Activated T-helper 2 cell treated with anti-CD3 and anti-CD28 coated beads, Interferon-gamma antibody, Interleukin-2, Interleukin-4, amounts not matched to agents 10 μg/mL and 5 μg/mL and 100 μg/mL, durations not matched to agents 14 hours and 24 hours and 36 hours (primary cell): ENCODE data around the gene OAF. TPM values are rescaled to one million over a fixed set of nuclear protein-coding genes. Genes with fewer than 3 reads are reported as not detected.

ENCODE experiments used
- DNase-seq: peaks from one replicate; pipeline ENCODE4 v3.0.0; 2021; ENCODE audit warnings: low spot score
- H3K27ac Mint-ChIP-seq: one replicate; pipeline ENCODE4 v1.8.0; 2021; ENCODE audit warnings: mixed read lengths
- H3K27me3 Mint-ChIP-seq: one replicate; pipeline ENCODE4 v1.8.0; 2021; ENCODE audit warnings: low read depth, mixed read lengths
- H3K36me3 Mint-ChIP-seq: one replicate; pipeline ENCODE4 v1.8.0; 2021; ENCODE audit warnings: low read depth, mixed read lengths
- H3K4me1 Mint-ChIP-seq: one replicate; pipeline ENCODE4 v1.8.0; 2021; ENCODE audit warnings: low read depth, mixed read lengths
- H3K4me3 Mint-ChIP-seq: one replicate; pipeline ENCODE4 v1.8.0; 2021; ENCODE audit warnings: low read depth, mild to moderate bottlenecking, moderate library complexity, mixed read lengths
- H3K9me3 Mint-ChIP-seq: one replicate; pipeline ENCODE4 v1.8.0; 2021; ENCODE audit warnings: mixed read lengths
- intact Hi-C: fragments of 100-400 bp; cut with micrococcal nuclease; formaldehyde crosslinking; loops from one replicate; pipeline ENCODE4 v1.15.1; 2023
- total RNA-seq: library from RNA; stranded (reverse); gene quantifications from 2 replicates; pipeline ENCODE4 v1.2.3, GENCODE V29; 2022

Gene OAF
- total RNA-seq, 1 donor from 2014 or later, result 2.9 TPM

GRCh38 chr11:120236169-120237107, 25.6 kb downstream of the OAF start:
- Mint-ChIP-seq H3K27me3 (peaks cover 55% of the 10 kb centered on the region), H3K9me3 (no peaks in the 10 kb centered on the region), H3K4me3 (no peak overlapping the region), H3K27ac (no peak overlapping the region), H3K4me1 (no peaks in the 10 kb centered on the region), H3K36me3 (no peaks in the 10 kb centered on the region)
- no peak for DNase-seq
- intact Hi-C loops, result no loop called here

GRCh38 chr11:120238968-120239620, 28.3 kb downstream of the OAF start:
- H3K4me3 Mint-ChIP-seq, result no peak overlapping the region
- H3K9me3 Mint-ChIP-seq, result no peaks in the 10 kb centered on the region
- H3K27me3 Mint-ChIP-seq, result peaks cover 78% of the 10 kb centered on the region
- no peak overlapping the region for H3K27ac Mint-ChIP-seq
- no peaks in the 10 kb centered on the region for H3K36me3 Mint-ChIP-seq
- intact Hi-C loops, result no loop called here
- DNase-seq, result no peak
- no peaks in the 10 kb centered on the region for H3K4me1 Mint-ChIP-seq

GRCh38 chr11:120239713-120240640, 29.1 kb downstream of the OAF start, which contains the start of gene POU2F3:
TSS of gene POU2F3 (plus strand) at chr11:120240140. CDS start at chr11:120240344, 204 bp downstream.
- no peak for DNase-seq
- H3K36me3 Mint-ChIP-seq, result no peaks in the 10 kb centered on the region
- no peak within 1 kb of the TSS for H3K4me3 Mint-ChIP-seq
- intact Hi-C loops, result no loop called here
- no peaks in the 10 kb centered on the region for H3K9me3 Mint-ChIP-seq
- H3K27ac Mint-ChIP-seq, result no peak within 1 kb of the TSS
- peaks cover 79% of the 10 kb centered on the region for H3K27me3 Mint-ChIP-seq
- H3K4me1 Mint-ChIP-seq, result peaks cover 7% of the 10 kb centered on the region

- no peaks in the 10 kb centered on the region for H3K9me3 Mint-ChIP-seq
- no peaks in the 10 kb centered on the region for H3K36me3 Mint-ChIP-seq
- peaks cover 79% of the 10 kb centered on the region for H3K27me3 Mint-ChIP-seq
- intact Hi-C loops, result no loop called here
- H3K4me1 Mint-ChIP-seq, result peaks cover 13% of the 10 kb centered on the region
- H3K27ac Mint-ChIP-seq, result no peak overlapping the region
- no peak for DNase-seq
- H3K4me3 Mint-ChIP-seq, result no peak overlapping the region
These were observed 30.0 kb downstream of the OAF start for GRCh38 chr11:120240866-120241265.

GRCh38 chr11:120241277-120241676, 30.4 kb downstream of the OAF start:
- Mint-ChIP-seq H3K4me3 (no peak overlapping the region), H3K27me3 (peaks cover 79% of the 10 kb centered on the region), H3K4me1 (peaks cover 13% of the 10 kb centered on the region), H3K27ac (no peak overlapping the region), H3K9me3 (no peaks in the 10 kb centered on the region), H3K36me3 (no peaks in the 10 kb centered on the region)
- no peak for DNase-seq
- intact Hi-C loops, result no loop called here

GRCh38 chr11:120243221-120243620, 32.4 kb downstream of the OAF start:
- peaks cover 26% of the 10 kb centered on the region for H3K4me1 Mint-ChIP-seq
- no peak overlapping the region for H3K4me3 Mint-ChIP-seq
- intact Hi-C loops, result no loop called here
- H3K36me3 Mint-ChIP-seq, result no peaks in the 10 kb centered on the region
- H3K27me3 Mint-ChIP-seq, result peaks cover 80% of the 10 kb centered on the region
- no peak for DNase-seq
- no peaks in the 10 kb centered on the region for H3K9me3 Mint-ChIP-seq
- no peak overlapping the region for H3K27ac Mint-ChIP-seq

GRCh38 chr11:120244476-120245365, 33.9 kb downstream of the OAF start:
- peaks cover 68% of the 10 kb centered on the region for H3K27me3 Mint-ChIP-seq
- H3K9me3 Mint-ChIP-seq, result no peaks in the 10 kb centered on the region
- no peak for DNase-seq
- H3K4me1 Mint-ChIP-seq, result peaks cover 39% of the 10 kb centered on the region
- no peaks in the 10 kb centered on the region for H3K36me3 Mint-ChIP-seq
- intact Hi-C loops, result no loop called here
- no peak overlapping the region for H3K27ac Mint-ChIP-seq
- H3K4me3 Mint-ChIP-seq, result no peak overlapping the region

- Mint-ChIP-seq H3K27ac (no peak overlapping the region), H3K4me1 (peaks cover 44% of the 10 kb centered on the region), H3K4me3 (no peak overlapping the region), H3K9me3 (no peaks in the 10 kb centered on the region), H3K27me3 (peaks cover 73% of the 10 kb centered on the region), H3K36me3 (peaks cover 3% of the 10 kb centered on the region)
- DNase-seq, result no peak
- intact Hi-C loops, result no loop called here
These were observed 34.6 kb downstream of the OAF start for GRCh38 chr11:120245434-120245833.

- DNase-seq, result no peak
- peak overlapping the region; percentile 40 for H3K27ac Mint-ChIP-seq
These were observed 37.9 kb downstream of the OAF start for GRCh38 chr11:120248551-120249278.

GRCh38 chr11:120249279-120250262, 38.7 kb downstream of the OAF start:
- Mint-ChIP-seq H3K36me3 (peaks cover 3% of the 10 kb centered on the region), H3K27ac (no peak overlapping the region), H3K27me3 (peaks cover 66% of the 10 kb centered on the region), H3K9me3 (no peaks in the 10 kb centered on the region), H3K4me1 (peaks cover 40% of the 10 kb centered on the region), H3K4me3 (no peak overlapping the region)
- no peak for DNase-seq
- intact Hi-C loops, result no loop called here

More at GRCh38 chr11:120248551-120249278, 37.9 kb downstream of the OAF start:
- Mint-ChIP-seq H3K36me3 (peaks cover 3% of the 10 kb centered on the region), H3K27me3 (peaks cover 63% of the 10 kb centered on the region), H3K4me1 (peaks cover 44% of the 10 kb centered on the region), H3K4me3 (no peak overlapping the region), H3K9me3 (no peaks in the 10 kb centered on the region)
- intact Hi-C loops, result no loop called here
